ENCODE data around the gene XYLT2. TPM values are rescaled to one million over a fixed set of nuclear protein-coding genes. Genes with fewer than 3 reads are reported as not detected.
A peak's percentile ranks its signal among the peaks of the same experiment; 100 is the strongest.

XYLT2 gene
- polyA plus RNA-seq, 2 of the 4 experiments (the other 2 are of a cell fraction): 9.7 to 15.8 TPM

DNA sequence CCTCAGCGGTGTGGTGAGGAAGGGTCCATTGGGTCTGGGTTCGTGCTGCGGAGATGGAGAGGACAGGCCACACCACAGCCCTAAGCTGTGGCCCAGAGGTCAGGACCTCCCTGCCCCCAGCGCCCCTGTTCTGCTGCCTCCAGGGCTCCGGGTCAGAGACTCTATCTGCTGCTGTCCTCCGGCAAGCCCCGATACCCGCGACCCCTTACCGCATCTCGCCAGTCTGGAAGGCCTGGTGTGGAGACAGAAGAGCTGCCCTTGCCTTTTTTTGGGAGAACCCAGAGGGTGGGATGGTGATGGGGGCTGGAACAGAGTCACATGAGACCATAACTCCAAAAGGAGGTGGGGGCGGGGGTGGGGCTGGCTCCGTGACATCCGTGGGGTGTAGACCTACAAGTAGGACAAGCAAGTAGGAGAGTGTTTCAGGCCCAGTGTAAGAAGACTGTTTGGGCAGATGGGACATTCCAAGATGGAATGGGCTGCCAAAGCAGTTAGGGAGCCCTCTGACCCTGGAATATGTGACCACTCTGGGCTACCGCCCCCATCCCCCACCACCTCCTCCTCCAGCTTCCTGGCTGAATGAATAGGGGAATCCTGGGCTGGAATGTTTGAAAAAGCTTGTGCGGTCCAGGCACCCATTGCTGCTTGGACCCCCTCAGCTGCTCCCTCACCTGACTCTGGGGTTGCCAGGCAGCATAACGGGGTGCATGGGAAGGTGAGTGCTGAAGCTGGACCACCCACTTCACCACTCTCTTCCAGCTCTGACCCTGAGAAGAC lies 1.4 kb downstream of the XYLT2 start:
- TF ChIP-seq POLR2AphosphoS2 (conservative IDR thresholded peaks at IDR 0.05; ENCODE audit: low read length): 0 out of 2 replicates have a peak, but pooled peaks have one; percentile 40
- TF ChIP-seq ZFP36 (IDR thresholded peaks at IDR 0.05; ENCODE audit: borderline replicate concordance, partially characterized antibody): no peak
- H3K27ac ChIP-seq: peak overlapping the region; percentile 94 to 99; a peak in 5 of 6 replicates
- peak overlapping the region; percentile 98 for H3K4me2 ChIP-seq
- H3K4me3 ChIP-seq: peak overlapping the region; percentile 95
- 81% methylated on average over 16 of the region's 17 CpGs for WGBS (ENCODE audit: missing lambda C conversion rate)
- peaks cover 27% of the 10 kb centered on the region for H3K4me1 ChIP-seq
- ATAC-seq: peak in 1 of 2 experiments; percentile 13; a peak in 3 of 6 replicates
- no peak for FAIRE-seq
- no peaks in the 10 kb centered on the region for H3K9me3 ChIP-seq
- ChIA-PET CTCF (interaction anchor here (0.5 to 7.6 kb wide), 9 partner anchors 15 to 815 kb away, joined by 3 to 87 read pairs (median 3); partner anchors contain the start of gene COL1A1), POLR2A (interaction anchor here (1.3 to 2.0 kb wide), 2 partner anchors 15 to 50 kb away, joined by 3 to 6 read pairs; partner anchors contain the start of gene LRRC59)
- DNase-seq (ENCODE audit: low read depth in 1 of 2, low spot score in 1 of 2): no peak

DNA sequence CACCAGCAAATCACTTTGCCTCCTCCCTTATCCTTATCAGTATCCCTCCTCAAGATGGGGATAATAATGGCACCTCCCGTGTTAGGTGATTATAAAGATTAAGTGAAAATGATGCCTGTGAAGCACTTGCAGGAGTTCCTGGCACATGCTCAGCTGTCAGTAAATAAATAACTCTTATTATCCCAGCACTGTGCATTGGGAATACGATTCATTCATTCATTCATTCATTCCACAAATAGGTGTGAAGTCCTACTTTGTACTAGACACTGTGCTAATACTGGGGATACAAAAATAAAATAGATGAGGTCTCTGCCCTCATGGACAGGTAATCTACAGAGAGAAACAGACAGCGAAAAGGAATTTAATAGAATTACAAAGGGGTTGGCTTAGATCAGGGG lies 2.0 kb downstream of the XYLT2 start:
- 84% methylated on average over 3 of the region's 3 CpGs for WGBS (ENCODE audit: missing lambda C conversion rate)
- CTCF ChIA-PET: interaction anchor here (0.8 to 7.6 kb wide), 7 partner anchors 14 to 148 kb away, joined by 3 to 87 read pairs (median 4); partner anchors contain the start of genes COL1A1 and LRRC59
- no peak for FAIRE-seq
- Histone ChIP-seq H3K27ac (no peak overlapping the region), H3K4me2 (peak overlapping the region; percentile 98; the same call in 2 of the 3 replicates), H3K9me3 (no peaks in the 10 kb centered on the region), H3K4me3 (no peak overlapping the region), H3K4me1 (peaks cover 27% of the 10 kb centered on the region)
- DNase-seq (ENCODE audit: low read depth in 1 of 2, low spot score in 1 of 2): no peak
- TF ChIP-seq HOXA7 (CRISPR knock-in tag; IDR thresholded peaks at IDR 0.05): no peak
- no peak for TF ChIP-seq POLR2A (IDR thresholded peaks at IDR 0.05; ENCODE audit: low read length)
- no peak for TF ChIP-seq TP53 (CRISPR knock-in tag; IDR thresholded peaks at IDR 0.05)
- TF ChIP-seq ESRRA (IDR thresholded peaks at IDR 0.05; ENCODE audit: borderline replicate concordance, low read length): no peak
- no peak for TF ChIP-seq SREBF2 (IDR thresholded peaks at IDR 0.05)
- no peak for TF ChIP-seq CHD4 (IDR thresholded peaks at IDR 0.05; ENCODE audit: borderline replicate concordance)
- POLR2A ChIA-PET: no interaction called here
- ATAC-seq: no peak

DNA sequence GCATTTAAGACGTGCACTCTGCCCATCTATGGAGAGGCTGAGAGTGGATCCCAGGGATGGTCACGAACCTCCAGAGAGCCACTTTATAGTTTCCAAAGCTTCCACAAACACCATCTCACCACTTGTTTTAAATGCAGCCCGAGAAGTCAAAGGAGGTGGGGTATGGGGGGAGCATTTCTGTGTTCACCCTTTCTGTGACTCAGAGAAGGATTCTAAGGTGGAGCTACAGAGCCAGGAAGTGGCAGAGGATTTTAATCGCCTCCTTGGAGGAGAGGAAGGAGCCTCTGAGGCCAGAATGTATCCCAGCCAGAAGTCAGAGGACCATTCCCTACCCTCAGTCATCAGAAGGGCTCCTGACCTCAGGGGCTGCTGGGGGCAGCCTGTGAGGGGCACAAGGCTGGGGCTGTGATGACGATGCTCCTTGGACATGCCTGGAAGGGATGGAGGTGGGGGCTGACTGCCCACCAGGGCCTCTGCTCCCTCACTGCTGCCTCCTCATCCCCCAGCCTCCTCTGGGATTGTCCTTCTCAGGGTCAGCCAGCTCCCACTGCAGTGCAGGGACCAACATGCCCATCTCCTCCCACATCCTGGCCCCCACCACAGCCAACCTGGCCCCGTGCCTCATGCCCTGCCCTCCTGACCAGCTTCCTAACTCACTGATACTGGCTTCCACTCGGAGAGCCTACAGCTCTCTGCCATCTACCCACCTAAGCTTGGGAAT lies 2.8 kb downstream of the XYLT2 start:
- ChIA-PET POLR2A (no interaction called here), CTCF (interaction anchor here (0.9 to 7.6 kb wide), 6 partner anchors 13 to 148 kb away, joined by 3 to 87 read pairs (median 4); partner anchors contain the start of gene LRRC59)
- no peaks in the 10 kb centered on the region for H3K9me3 ChIP-seq
- WGBS (ENCODE audit: missing lambda C conversion rate): 80% methylated on average over 7 of the region's 7 CpGs
- peak overlapping the region in 1 of 2 experiments; percentile 1; a peak in 1 of 6 replicates for H3K27ac ChIP-seq
- no peak for FAIRE-seq
- H3K4me3 ChIP-seq: no peak overlapping the region
- H3K4me2 ChIP-seq: no peak overlapping the region
- ATAC-seq: no peak
- no peak for DNase-seq (ENCODE audit: low read depth in 1 of 2, low spot score in 1 of 2)
- TF ChIP-seq RAD21 (conservative IDR thresholded peaks at IDR 0.05 in 1 of 2, IDR thresholded peaks at IDR 0.05 in 1 of 2) (no peak), EHMT2 (IDR thresholded peaks at IDR 0.05; ENCODE audit: low read depth) (no peak), TP53 (CRISPR knock-in tag; IDR thresholded peaks at IDR 0.05) (no peak), SREBF2 (IDR thresholded peaks at IDR 0.05) (no peak), ATOH8 (CRISPR knock-in tag; IDR thresholded peaks at IDR 0.05; ENCODE audit: low read depth) (no peak), FOXS1 (CRISPR knock-in tag; IDR thresholded peaks at IDR 0.05) (no peak), ZSCAN20 (CRISPR knock-in tag; IDR thresholded peaks at IDR 0.05) (no peak), ESRRA (IDR thresholded peaks at IDR 0.05; ENCODE audit: borderline replicate concordance, low read length) (no peak), POLR2A (IDR thresholded peaks at IDR 0.05; ENCODE audit: low read length) (no peak)
- H3K4me1 ChIP-seq: peaks cover 27% of the 10 kb centered on the region

DNA sequence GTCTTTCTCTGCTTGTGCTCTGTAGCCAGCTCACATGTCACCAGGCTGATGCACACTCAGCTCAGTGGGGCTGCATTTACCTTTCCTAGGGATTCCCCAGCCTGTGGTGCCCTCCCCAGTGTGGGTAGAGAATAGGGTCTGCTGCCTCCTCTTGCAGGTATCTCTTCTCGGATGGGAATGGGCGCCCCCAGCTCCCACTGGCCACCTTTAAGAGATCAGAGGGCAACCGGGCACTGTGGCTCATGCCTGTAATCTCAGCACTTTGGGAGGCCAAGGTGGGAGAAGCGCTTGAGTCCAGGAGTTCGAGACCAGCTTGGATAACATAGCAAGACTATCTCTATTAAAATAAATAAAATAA lies 3.3 kb downstream of the XYLT2 start:
- FAIRE-seq: no peak
- Histone ChIP-seq H3K27ac (no peak overlapping the region), H3K4me3 (no peak overlapping the region), H3K4me1 (peaks cover 27% of the 10 kb centered on the region), H3K4me2 (no peak overlapping the region), H3K9me3 (no peaks in the 10 kb centered on the region)
- POLR2A ChIA-PET: no interaction called here
- no peak for DNase-seq (ENCODE audit: low read depth in 1 of 2, low spot score in 1 of 2)
- CTCF ChIA-PET: interaction anchor here (0.9 to 7.6 kb wide), 6 partner anchors 13 to 149 kb away, joined by 3 to 87 read pairs (median 4); partner anchors contain the start of gene LRRC59
- WGBS (ENCODE audit: missing lambda C conversion rate): 96% methylated on average over 5 of the region's 5 CpGs
- ATAC-seq: no peak
- TF ChIP-seq, protein P1, sequence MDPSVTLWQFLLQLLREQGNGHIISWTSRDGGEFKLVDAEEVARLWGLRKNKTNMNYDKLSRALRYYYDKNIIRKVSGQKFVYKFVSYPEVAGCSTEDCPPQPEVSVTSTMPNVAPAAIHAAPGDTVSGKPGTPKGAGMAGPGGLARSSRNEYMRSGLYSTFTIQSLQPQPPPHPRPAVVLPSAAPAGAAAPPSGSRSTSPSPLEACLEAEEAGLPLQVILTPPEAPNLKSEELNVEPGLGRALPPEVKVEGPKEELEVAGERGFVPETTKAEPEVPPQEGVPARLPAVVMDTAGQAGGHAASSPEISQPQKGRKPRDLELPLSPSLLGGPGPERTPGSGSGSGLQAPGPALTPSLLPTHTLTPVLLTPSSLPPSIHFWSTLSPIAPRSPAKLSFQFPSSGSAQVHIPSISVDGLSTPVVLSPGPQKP (IDR thresholded peaks at IDR 0.05; ENCODE audit: low read depth, low read length): no peak
- TF ChIP-seq PBX3 (IDR thresholded peaks at IDR 0.05) (no peak), TP53 (CRISPR knock-in tag; IDR thresholded peaks at IDR 0.05) (no peak), POLR2A (IDR thresholded peaks at IDR 0.05; ENCODE audit: low read length) (no peak), RAD21 (conservative IDR thresholded peaks at IDR 0.05 in 1 of 2, IDR thresholded peaks at IDR 0.05 in 1 of 2) (no peak), JUNB (IDR thresholded peaks at IDR 0.05) (no peak), BHLHE40 (IDR thresholded peaks at IDR 0.05; ENCODE audit: low read depth, low read length) (no peak), HEYL (CRISPR knock-in tag; IDR thresholded peaks at IDR 0.05) (no peak), RNF2 (IDR thresholded peaks at IDR 0.05; ENCODE audit: borderline replicate concordance, low read depth) (no peak), ESRRA (IDR thresholded peaks at IDR 0.05; ENCODE audit: borderline replicate concordance, low read length) (no peak), EP300 (IDR thresholded peaks at IDR 0.05) (no peak)
- TF ChIP-seq, protein P2, sequence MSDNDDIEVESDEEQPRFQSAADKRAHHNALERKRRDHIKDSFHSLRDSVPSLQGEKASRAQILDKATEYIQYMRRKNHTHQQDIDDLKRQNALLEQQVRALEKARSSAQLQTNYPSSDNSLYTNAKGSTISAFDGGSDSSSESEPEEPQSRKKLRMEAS (IDR thresholded peaks at IDR 0.05): no peak
